Measurements from ENCODE around the gene NAPG.

Gene NAPG

DNA sequence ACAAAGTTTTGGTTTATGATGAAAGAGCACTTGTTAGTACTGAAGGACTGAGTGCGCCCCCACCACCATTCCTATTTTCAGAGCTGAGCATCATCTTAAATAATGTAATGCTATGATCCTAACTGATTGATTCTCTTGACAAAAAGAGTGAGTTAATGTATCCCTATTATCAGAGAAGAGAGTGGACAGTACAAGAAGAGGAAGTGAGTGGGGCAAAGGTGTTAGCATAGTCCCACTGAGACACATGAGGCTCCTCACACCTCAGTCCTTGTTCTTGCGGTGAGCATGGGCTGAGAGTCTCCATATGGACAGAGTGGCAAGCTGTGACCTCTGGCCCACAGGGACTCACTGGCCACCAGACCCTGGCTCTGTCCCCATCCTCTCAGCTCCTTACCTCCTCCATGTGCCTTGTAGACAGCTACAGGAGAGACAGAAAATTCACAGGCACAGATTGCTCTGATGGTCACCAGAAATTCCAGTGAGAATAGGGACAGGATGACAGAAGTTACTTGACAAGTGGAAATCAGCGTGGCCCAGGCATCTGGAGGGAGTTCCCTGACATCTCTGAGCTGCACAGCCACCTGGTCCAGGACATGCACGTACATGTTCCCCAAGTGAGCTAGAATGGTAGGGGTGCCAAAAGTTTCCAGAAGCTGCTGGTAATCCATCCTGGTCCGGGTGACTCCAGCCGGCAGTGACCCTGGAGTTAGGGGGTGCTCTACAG is 32.6 kb downstream of the NAPG start:
- no peaks in the 10 kb centered on the region for H4K20me1 ChIP-seq (ENCODE audit: insufficient read depth, low read length, poor library complexity, severe bottlenecking)
- no peak overlapping the region for H3K4me2 ChIP-seq (ENCODE audit: low read depth, low read length, poor library complexity, severe bottlenecking)
- no peak for TF ChIP-seq CTCF (conservative IDR thresholded peaks at IDR 0.05; ENCODE audit: low read length)
- no peak for TF ChIP-seq EZH2phosphoT487 (IDR thresholded peaks at IDR 0.05; ENCODE audit: borderline replicate concordance)
- no peaks in the 10 kb centered on the region for H3K4me1 ChIP-seq (ENCODE audit: insufficient read depth, low read length, poor library complexity, severe bottlenecking)
- H3K9ac ChIP-seq (ENCODE audit: low read depth, low read length, poor library complexity, severe bottlenecking), result no peak overlapping the region
- H3K79me2 ChIP-seq (ENCODE audit: insufficient read depth, low read length), result no peaks in the 10 kb centered on the region
- H2AFZ ChIP-seq (ENCODE audit: low read length), result no peak overlapping the region
- H3K36me3 ChIP-seq (ENCODE audit: insufficient read depth, low read length), result peaks cover 35% of the 10 kb centered on the region; the same call in 1 of the 2 replicates
- no peaks in the 10 kb centered on the region for H3K27me3 ChIP-seq (ENCODE audit: insufficient read depth, low read length, poor library complexity, severe bottlenecking)
- no peaks in the 10 kb centered on the region for H3K9me3 ChIP-seq (ENCODE audit: insufficient read depth, low read depth, low read length)
- H3F3A ChIP-seq (ENCODE audit: low read depth), result no peaks in the 10 kb centered on the region
- no peak overlapping the region for H3K4me3 ChIP-seq (ENCODE audit: low read length, poor library complexity, severe bottlenecking)
- H3K9me2 ChIP-seq (replicated peaks; ENCODE audit: low read depth, low read length), result no peaks in the 10 kb centered on the region

- TF ChIP-seq EZH2phosphoT487 (IDR thresholded peaks at IDR 0.05; ENCODE audit: borderline replicate concordance), result no peak
- no peak for TF ChIP-seq CTCF (conservative IDR thresholded peaks at IDR 0.05; ENCODE audit: low read length)
- Histone ChIP-seq H3K4me2 (ENCODE audit: low read depth, low read length, poor library complexity, severe bottlenecking) (no peak overlapping the region), H3K9ac (ENCODE audit: low read depth, low read length, poor library complexity, severe bottlenecking) (no peak overlapping the region), H3K4me3 (ENCODE audit: low read length, poor library complexity, severe bottlenecking) (no peak overlapping the region), H3K79me2 (ENCODE audit: insufficient read depth, low read length) (no peaks in the 10 kb centered on the region), H3F3A (ENCODE audit: low read depth) (no peaks in the 10 kb centered on the region), H3K9me3 (ENCODE audit: insufficient read depth, low read depth, low read length) (no peaks in the 10 kb centered on the region), H3K36me3 (ENCODE audit: insufficient read depth, low read length) (peaks cover 30% of the 10 kb centered on the region; the same call in 1 of the 2 replicates), H4K20me1 (ENCODE audit: insufficient read depth, low read length, poor library complexity, severe bottlenecking) (no peaks in the 10 kb centered on the region), H2AFZ (ENCODE audit: low read length) (no peak overlapping the region), H3K9me2 (replicated peaks; ENCODE audit: low read depth, low read length) (no peaks in the 10 kb centered on the region), H3K4me1 (ENCODE audit: insufficient read depth, low read length, poor library complexity, severe bottlenecking) (no peaks in the 10 kb centered on the region), H3K27me3 (ENCODE audit: insufficient read depth, low read length, poor library complexity, severe bottlenecking) (no peaks in the 10 kb centered on the region)
Measured at GRCh38 chr18:10558967-10559298, 33.1 kb downstream of the NAPG start.

- no peak overlapping the region for H3K9ac ChIP-seq (ENCODE audit: low read depth, low read length, poor library complexity, severe bottlenecking)
Measured at GRCh38 chr18:10559553-10560451, 34.0 kb downstream of the NAPG start.

More at GRCh38 chr18:10559553-10560451, 34.0 kb downstream of the NAPG start:
- peaks cover 21% of the 10 kb centered on the region; the same call in 1 of the 2 replicates for H3K36me3 ChIP-seq (ENCODE audit: insufficient read depth, low read length)
- H3K9me3 ChIP-seq (ENCODE audit: insufficient read depth, low read depth, low read length), result no peaks in the 10 kb centered on the region
- no peak overlapping the region for H3K4me3 ChIP-seq (ENCODE audit: low read length, poor library complexity, severe bottlenecking)
- H3K9me2 ChIP-seq (replicated peaks; ENCODE audit: low read depth, low read length), result no peaks in the 10 kb centered on the region
- no peaks in the 10 kb centered on the region for H3K4me1 ChIP-seq (ENCODE audit: insufficient read depth, low read length, poor library complexity, severe bottlenecking)
- no peak for TF ChIP-seq EZH2phosphoT487 (IDR thresholded peaks at IDR 0.05; ENCODE audit: borderline replicate concordance)
- no peak for TF ChIP-seq CTCF (conservative IDR thresholded peaks at IDR 0.05; ENCODE audit: low read length)
- no peak overlapping the region for H2AFZ ChIP-seq (ENCODE audit: low read length)
- no peaks in the 10 kb centered on the region for H4K20me1 ChIP-seq (ENCODE audit: insufficient read depth, low read length, poor library complexity, severe bottlenecking)
- H3K27me3 ChIP-seq (ENCODE audit: insufficient read depth, low read length, poor library complexity, severe bottlenecking), result no peaks in the 10 kb centered on the region
- H3K4me2 ChIP-seq (ENCODE audit: low read depth, low read length, poor library complexity, severe bottlenecking), result no peak overlapping the region
- no peaks in the 10 kb centered on the region for H3K79me2 ChIP-seq (ENCODE audit: insufficient read depth, low read length)
- no peaks in the 10 kb centered on the region for H3F3A ChIP-seq (ENCODE audit: low read depth)
